Tibial nerve (tissue), 4 donors: ENCODE results near the gene GRK2. TPM values are rescaled to one million over a fixed set of nuclear protein-coding genes. Genes with fewer than 3 reads are reported as not detected.

Experiments
- DNase-seq, 2 donors: peaks; one replicate each; pipeline ENCODE4 v3.0.0-alpha.2; 2019; ENCODE audit warnings: low spot score in 2 of 2
- H3K27ac ChIP-seq, 4 donors: fragments of 200-600 bp; sonication (generic) in 3 of 4; one replicate each; pipeline ENCODE4 v1.5.1; 2017 to 2019; ENCODE audit warnings: mild to moderate bottlenecking in 1 of 4
- H3K27me3 ChIP-seq, 2 donors: fragments of 200-600 bp; sonication (generic) in 1 of 2; one replicate each; pipeline versions ENCODE4 v1.5.1 to v1.6.0; 2017 to 2019
- H3K36me3 ChIP-seq, 3 donors: fragments of 200-600 bp; sonication (generic); one replicate each; pipeline ENCODE4 v1.5.1; 2018 to 2019
- H3K4me1 ChIP-seq, 4 donors: fragments of 200-600 bp; sonication (generic) in 3 of 4; one replicate each; pipeline ENCODE4 v1.5.1; 2017 to 2019
- H3K4me3 ChIP-seq, 4 donors: fragments of 200-600 bp; sonication (generic) in 3 of 4; one replicate each; pipeline ENCODE4 v1.5.1; 2017 to 2019; ENCODE audit warnings: mild to moderate bottlenecking in 1 of 4, moderate library complexity in 1 of 4
- H3K9me3 ChIP-seq, 4 donors: fragments of 200-600 bp; sonication (generic) in 3 of 4; one replicate each; pipeline ENCODE4 v1.5.1; 2017 to 2019
- CTCF ChIP-seq, 5 experiments: fragments of 200-600 bp in 3 of 5; fragments of 450-650 bp in 2 of 5; sonication (generic) in 3 of 5; IDR thresholded peaks; one replicate each; pipeline ENCODE4 v1.5.1; 2016 to 2019; ENCODE audit warnings: antibody characterized with exemption in 5 of 5, mild to moderate bottlenecking in 3 of 5, moderate library complexity in 2 of 5
- EP300 ChIP-seq, 2 donors: sonication (generic); formaldehyde crosslinking; IDR thresholded peaks; one replicate each; pipeline ENCODE4 v1.6.1; 2017; ENCODE audit warnings: antibody characterized with exemption in 2 of 2, mild to moderate bottlenecking in 1 of 2
- POLR2A ChIP-seq, 2 donors: fragments of 450-650 bp; IDR thresholded peaks; one replicate each; pipeline ENCODE4 v1.6.1; 2017; ENCODE audit warnings: antibody characterized with exemption in 2 of 2, mild to moderate bottlenecking in 2 of 2, moderate library complexity in 2 of 2
- WGBS, 2 donors: methylation state at CpG; one replicate each; pipeline ENCODE4 v1.1.5; 2018; 5-methylcytosine and 5-hydroxymethylcytosine counted together
- total RNA-seq, 4 donors: library from RNA; depleted of rRNA; stranded (reverse); fragments of >200 nt; gene quantifications; one replicate each; pipeline ENCODE4 v1.1.0, GENCODE V29; 2016

GRK2 gene
- total RNA-seq, 4 donors from 2014 or later: 46.0 to 134 (median 65.4) TPM

- Histone ChIP-seq H3K9me3 (no peaks in the 10 kb centered on the region), H3K27ac (peak overlapping the region in 3 of 4 donors; percentile 37 to 65 (median 52)), H3K36me3 (peaks cover 5 to 89% (median 69%) of the 10 kb centered on the region in 3 donors), H3K27me3 (no peaks in the 10 kb centered on the region), H3K4me3 (no peak overlapping the region), H3K4me1 (peaks cover 0 to 59% (median 36%) of the 10 kb centered on the region in 4 donors)
- DNase-seq: no peak
- TF ChIP-seq CTCF (IDR thresholded peaks at IDR 0.05) (no peak), EP300 (IDR thresholded peaks at IDR 0.05) (no peak)
- 84 to 91% methylated on average over 15 to 19 of the region's 20 CpGs for WGBS, 2 donors
Measured at GRCh38 chr11:67282155-67282875, 16.0 kb downstream of the GRK2 start.

GRCh38 chr11:67282876-67283371 lies 16.7 kb downstream of the GRK2 start:
- H3K4me1 ChIP-seq: peaks cover 0 to 59% (median 36%) of the 10 kb centered on the region in 4 donors
- 89 to 91% methylated on average over 9 to 10 of the region's 11 CpGs for WGBS, 2 donors
- H3K27ac ChIP-seq: peak overlapping the region in 2 of 4 donors; percentile 52 to 65
- DNase-seq: no peak
- no peak overlapping the region for H3K4me3 ChIP-seq
- no peaks in the 10 kb centered on the region for H3K9me3 ChIP-seq
- H3K36me3 ChIP-seq: peaks cover 5 to 89% (median 69%) of the 10 kb centered on the region in 3 donors
- H3K27me3 ChIP-seq: no peaks in the 10 kb centered on the region
- no peak for TF ChIP-seq EP300 (IDR thresholded peaks at IDR 0.05)
- TF ChIP-seq POLR2A (IDR thresholded peaks at IDR 0.05): no peak
- TF ChIP-seq CTCF (IDR thresholded peaks at IDR 0.05): no peak

- Histone ChIP-seq H3K27ac (peak overlapping the region in 3 of 4 donors; percentile 10 to 69 (median 46)), H3K9me3 (no peaks in the 10 kb centered on the region), H3K4me3 (no peak overlapping the region), H3K27me3 (no peaks in the 10 kb centered on the region), H3K36me3 (peaks cover 5 to 87% (median 69%) of the 10 kb centered on the region in 3 donors), H3K4me1 (peaks cover 0 to 57% (median 33%) of the 10 kb centered on the region in 4 donors)
- WGBS, 2 donors: 79 to 95% methylated on average over 6 to 13 of the region's 13 CpGs
- no peak for DNase-seq
- peak in 1 of 2 donors; percentile 55 for TF ChIP-seq EP300 (IDR thresholded peaks at IDR 0.05)
- TF ChIP-seq CTCF (IDR thresholded peaks at IDR 0.05): no peak
- TF ChIP-seq POLR2A (IDR thresholded peaks at IDR 0.05): no peak
Measured at GRCh38 chr11:67283481-67283963, 17.2 kb downstream of the GRK2 start.

GRCh38 chr11:67284811-67285540 lies 18.7 kb downstream of the GRK2 start:
- no peak for TF ChIP-seq EP300 (IDR thresholded peaks at IDR 0.05)
- no peak for TF ChIP-seq CTCF (IDR thresholded peaks at IDR 0.05)
- TF ChIP-seq POLR2A (IDR thresholded peaks at IDR 0.05): no peak
- Histone ChIP-seq H3K27ac (peak overlapping the region in 2 of 4 donors; percentile 90 to 96), H3K9me3 (no peaks in the 10 kb centered on the region), H3K4me1 (peaks cover 0 to 47% (median 26%) of the 10 kb centered on the region in 4 donors), H3K27me3 (no peaks in the 10 kb centered on the region), H3K4me3 (no peak overlapping the region), H3K36me3 (peaks cover 5 to 72% (median 60%) of the 10 kb centered on the region in 3 donors)
- no peak for DNase-seq
- WGBS, 2 donors: 88% methylated on average over 43 to 44 of the region's 45 CpGs
